GM21717 (cell line): Measurements from ENCODE around the gene SMAGP.
A peak's percentile ranks its signal among the peaks of the same experiment; 100 is the strongest.
"Not testable (repeated sequence)": the region's sequence is repeated elsewhere in the genome, so short reads cannot be mapped to it uniquely, and the experiment has no call there.

ENCODE experiments used
- ATAC-seq: cut with Tn5 transposase; IDR thresholded peaks from one replicate; pipeline ENCODE4 v1.9.1; 2021; ENCODE audit warnings: mild to moderate bottlenecking, moderate library complexity; ENCODE audit not compliant: unreplicated experiment

SMAGP gene

GRCh38 chr12:51265024-51265423 lies 5.2 kb downstream of the SMAGP start:
- peak; percentile 49 for ATAC-seq

GRCh38 chr12:51264297-51264696 lies 5.9 kb downstream of the SMAGP start:
- no peak for ATAC-seq

GRCh38 chr12:51263341-51263740 lies 6.9 kb downstream of the SMAGP start:
- no peak for ATAC-seq

DNA sequence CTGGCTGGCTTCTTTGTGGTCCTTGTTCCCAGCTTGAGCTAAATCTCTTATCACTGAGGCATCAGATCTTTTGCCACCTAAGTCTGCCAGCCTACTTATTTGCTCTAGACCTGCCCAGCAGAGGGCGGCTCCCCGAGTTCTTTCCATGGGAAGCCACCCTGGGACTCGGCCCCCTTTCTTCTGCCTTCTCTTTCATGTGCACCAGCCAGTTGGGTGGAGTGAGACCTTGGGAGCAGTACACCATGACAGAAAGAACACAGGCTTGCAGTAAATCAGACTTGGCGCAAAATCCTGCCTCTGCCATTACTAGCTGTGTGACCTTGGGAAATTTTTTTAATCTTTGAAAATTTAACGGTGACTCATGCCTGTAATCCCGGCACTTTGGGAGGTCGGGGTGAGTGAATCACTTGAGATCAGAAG lies 7.4 kb downstream of the SMAGP start:
- no peak for ATAC-seq

DNA sequence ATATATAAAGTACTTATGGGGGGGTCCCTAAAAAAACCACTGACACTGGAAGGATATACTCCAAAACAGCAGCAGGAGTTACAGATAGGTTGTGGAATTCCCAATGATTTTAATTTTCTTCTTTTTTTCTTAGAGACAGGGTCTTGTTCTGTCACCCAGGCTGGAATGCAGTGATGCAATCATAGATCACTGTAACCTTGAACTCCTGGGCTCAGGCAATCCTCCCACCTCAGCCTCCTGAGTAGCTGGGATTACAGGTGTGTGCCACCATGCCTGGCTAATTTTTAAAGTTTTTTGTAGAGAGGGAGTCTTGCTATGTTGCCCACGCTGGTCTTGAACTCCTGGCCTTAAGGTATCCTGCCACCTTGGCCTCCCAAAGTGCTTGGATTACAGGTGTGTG lies 10.6 kb downstream of the SMAGP start:
- not testable (repeated sequence) for ATAC-seq

DNA sequence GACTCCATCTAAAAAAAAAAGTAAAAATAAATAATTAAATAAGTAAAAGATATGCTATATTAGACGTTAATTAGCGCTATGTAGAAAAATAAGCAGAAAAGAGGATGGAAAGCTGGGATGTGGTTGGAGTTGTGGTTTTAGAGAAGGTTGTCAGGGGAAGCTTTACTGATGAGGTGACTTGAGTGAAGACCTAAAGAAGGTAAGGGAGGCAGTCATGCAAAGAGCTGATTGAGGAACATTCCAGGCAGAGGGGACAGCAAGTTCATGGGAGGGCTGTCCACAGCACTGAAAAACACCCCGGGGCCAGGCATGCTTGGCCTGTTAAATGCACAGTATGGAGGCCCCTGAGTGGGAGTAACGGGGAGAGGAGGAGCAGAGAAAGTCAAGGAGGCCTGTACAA lies 15.7 kb downstream of the SMAGP start:
- ATAC-seq, result no peak

DNA sequence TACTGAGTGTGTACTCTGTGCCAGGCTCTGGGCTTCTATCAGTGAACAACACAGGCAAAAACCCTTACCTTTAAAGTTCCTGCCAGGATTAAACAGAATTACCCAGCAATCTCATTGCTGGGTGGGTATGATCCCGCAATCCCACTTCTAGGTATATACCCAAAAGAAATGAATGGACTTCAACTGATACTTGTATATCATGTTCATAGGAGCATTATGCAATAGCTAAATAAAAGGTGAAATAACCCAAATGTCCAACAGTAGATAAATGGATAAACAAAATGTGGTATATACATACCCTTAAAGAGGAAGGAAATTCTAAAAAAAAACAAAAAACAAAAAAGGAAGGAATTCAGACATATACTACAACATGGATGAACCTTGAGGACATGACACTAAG lies 16.9 kb downstream of the SMAGP start:
- ATAC-seq, result no peak

- no peak for ATAC-seq
Measured at GRCh38 chr12:51247523-51248206, 22.6 kb downstream of the SMAGP start.

- no peak for ATAC-seq
Measured at GRCh38 chr12:51246254-51246853, 23.9 kb downstream of the SMAGP start.

DNA sequence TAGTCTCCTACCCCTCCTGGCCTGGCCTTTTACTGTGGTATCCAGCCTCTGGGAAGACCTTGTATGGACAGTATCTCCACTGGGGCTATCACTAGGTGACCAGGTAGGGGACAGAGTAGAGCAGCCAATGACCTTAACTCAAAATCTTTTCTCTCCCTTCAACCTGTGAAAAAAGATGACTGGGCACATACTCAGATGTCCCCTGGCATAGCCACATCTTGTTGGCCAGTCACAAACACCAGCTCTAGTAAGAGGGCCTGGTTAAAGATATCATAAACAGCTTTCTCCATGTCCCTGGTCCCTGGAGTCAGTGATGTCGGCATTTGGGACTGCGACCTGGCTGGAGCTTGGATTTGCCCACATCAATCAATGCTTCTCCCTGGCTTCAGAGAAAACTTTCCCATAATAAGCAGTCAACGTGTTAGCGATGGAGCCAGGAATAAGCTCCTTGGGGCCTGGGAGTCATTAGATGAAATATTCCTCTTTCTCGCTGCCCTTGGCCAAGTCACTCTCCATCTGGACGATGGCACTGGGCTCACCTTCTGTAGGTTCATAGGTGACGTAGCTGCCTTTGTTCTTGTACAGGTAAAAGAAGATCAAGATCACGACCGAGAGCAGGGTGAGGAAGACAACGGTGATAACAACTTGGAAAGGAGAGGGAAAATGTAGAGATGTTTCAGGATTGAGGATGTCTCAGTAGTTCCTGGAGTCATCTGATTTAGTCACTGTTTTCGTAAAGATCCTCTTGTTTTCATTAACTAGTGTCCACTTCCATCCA lies 24.6 kb downstream of the SMAGP start:
- no peak for ATAC-seq

DNA sequence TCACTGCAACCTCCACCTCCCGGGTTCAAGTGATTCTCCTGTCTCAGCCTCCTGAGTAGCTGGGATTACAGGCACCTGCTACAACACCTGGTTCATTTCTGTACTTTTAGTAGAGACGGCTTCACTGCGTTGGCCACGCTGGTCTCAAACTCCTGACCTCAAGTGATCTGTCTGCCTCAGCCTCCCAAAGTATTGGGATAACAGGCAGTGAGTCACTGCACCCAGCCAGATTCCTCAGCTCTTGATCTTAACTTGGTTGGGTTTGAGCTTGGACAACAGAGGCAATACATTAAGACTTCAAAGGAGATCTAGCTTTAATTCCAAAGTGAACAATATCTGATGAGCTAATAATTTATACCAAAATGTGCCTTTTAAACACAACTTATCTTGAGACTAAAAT lies 25.9 kb downstream of the SMAGP start:
- ATAC-seq, result no peak

- no peak for ATAC-seq
Measured at GRCh38 chr12:51242876-51243275, 27.3 kb downstream of the SMAGP start.

DNA sequence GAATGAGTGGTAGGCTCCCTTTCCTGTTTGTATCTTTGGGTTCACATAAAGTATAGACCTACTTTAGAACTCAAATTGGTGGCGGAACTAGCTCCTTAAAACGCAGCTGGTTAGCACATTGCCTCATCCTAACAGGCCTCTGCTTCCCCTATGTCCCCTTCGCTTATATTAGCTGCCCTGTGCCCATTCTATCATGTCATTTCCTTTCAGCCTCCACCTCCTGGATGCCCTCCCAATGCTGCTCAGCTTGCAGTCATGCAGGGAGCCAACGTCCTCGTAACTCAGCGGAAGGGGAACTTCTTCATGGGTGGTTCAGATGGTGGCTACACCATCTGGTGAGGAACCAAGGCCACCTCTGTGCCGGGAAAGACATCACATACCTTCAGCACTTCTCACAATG lies 28.1 kb downstream of the SMAGP start:
- ATAC-seq, result no peak

GRCh38 chr12:51240971-51241370 lies 29.2 kb downstream of the SMAGP start:
- no peak for ATAC-seq

DNA sequence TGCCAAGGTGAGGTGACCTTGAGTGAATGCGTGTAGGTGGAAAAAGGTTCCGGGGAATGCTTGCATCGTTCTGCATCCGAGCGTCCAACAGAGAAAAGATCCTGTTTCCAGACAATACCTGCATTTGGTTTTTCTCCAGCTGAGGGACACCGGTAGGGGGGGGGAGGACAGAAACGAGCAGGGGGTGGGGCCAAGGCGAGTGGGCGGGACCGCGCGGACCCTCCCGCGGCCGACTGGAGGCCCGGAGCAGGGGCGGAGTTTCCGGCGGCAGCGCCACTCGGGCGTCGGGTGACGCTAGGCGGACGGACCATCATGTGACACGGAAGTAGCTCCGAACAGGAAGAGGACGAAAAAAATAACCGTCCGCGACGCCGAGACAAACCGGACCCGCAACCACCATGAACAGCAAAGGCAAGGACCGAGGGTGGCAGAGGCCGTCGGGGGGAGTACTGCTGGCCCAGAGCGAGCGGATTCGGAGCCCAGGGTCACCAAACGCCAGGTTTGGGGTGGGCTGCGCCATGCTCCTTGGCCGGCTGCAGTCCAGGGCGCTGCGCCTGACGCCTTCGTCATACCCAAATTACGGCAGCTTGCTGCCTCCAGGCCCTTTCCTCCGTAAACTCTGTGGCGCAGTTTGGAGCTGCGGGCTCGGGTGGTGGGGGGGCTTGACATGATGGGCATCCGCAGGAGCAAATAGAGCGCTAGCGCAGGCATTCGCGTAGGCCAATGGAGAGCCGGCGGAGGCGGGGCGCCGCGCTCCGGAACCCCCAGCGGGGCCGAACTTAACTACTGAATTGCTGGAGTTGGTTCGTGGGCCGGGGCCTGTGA lies 31.5 kb downstream of the SMAGP start, which contains the start of gene DAZAP2:
TSS of gene DAZAP2 (plus strand) at position 317 of the 825 bp plus-strand sequence. CDS start at position 399, 82 bp downstream.
- ATAC-seq, result peak; percentile 89

- no peak for ATAC-seq
Measured at GRCh38 chr12:51238037-51238509, 32.1 kb downstream of the SMAGP start.

- no peak for ATAC-seq
Measured at GRCh38 chr12:51234530-51234929, 35.7 kb downstream of the SMAGP start.

- no peak for ATAC-seq
Measured at GRCh38 chr12:51232642-51233041, 37.6 kb downstream of the SMAGP start.

DNA sequence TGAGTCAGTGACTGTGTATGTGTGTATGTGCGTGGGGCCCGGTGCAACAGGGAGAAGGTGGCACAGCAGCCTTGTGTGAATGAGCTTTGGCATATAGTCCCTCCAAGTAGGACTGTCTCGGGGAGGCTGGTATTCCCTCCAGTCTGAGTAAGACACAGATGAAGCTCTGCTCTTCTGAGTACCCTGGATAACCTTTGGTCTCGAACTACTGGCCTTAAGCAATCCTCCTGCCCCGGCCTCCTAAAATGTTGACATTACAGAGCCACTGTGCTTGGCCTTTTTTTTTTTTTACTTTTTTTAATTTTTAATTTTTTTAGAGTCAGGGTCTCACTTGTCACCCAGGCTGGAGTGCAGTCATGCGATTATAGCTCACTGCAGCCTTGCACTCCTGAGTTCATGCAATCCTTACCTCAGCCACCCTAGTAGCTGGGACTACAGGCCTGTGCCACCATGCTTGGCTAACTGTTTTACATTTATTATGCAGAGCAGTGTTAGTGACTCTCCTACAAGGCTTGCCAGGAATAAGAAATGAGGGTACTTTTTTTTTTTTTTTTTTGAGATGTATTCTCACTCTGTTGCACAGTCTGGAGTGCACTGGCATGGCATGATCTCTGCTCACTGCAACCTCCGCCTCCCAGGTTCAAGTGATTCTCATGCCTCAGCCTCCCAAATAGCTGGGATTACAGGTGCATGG lies 41.0 kb downstream of the SMAGP start:
- ATAC-seq, result no peak

DNA sequence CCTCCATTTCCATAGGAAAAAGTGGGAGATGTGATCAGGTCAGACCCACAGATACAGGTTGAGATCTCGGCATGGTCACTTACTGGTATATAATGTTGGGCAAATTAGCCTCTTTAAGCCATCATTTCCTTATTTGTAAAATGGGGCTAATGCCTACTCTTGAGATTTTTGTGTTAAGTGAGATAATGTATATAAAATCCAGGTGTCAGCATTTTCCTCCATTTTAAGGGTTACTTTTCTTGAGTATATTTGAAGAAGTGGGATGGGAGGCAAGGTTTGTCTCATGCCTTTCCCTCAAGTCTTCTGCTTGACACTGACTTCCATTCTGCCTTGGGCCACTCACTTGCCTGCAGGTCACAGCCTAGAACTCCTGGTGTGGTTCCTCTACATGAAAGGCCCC lies 42.3 kb downstream of the SMAGP start:
- no peak for ATAC-seq
